HG03354 (cell line): ENCODE results near the gene ZNF76.

Source experiments
- ATAC-seq: cut with Tn5 transposase; IDR thresholded peaks from one replicate; pipeline ENCODE4 v1.9.1; 2021; ENCODE audit warnings: mild to moderate bottlenecking; ENCODE audit not compliant: unreplicated experiment, poor library complexity, severe bottlenecking

Gene ZNF76

DNA sequence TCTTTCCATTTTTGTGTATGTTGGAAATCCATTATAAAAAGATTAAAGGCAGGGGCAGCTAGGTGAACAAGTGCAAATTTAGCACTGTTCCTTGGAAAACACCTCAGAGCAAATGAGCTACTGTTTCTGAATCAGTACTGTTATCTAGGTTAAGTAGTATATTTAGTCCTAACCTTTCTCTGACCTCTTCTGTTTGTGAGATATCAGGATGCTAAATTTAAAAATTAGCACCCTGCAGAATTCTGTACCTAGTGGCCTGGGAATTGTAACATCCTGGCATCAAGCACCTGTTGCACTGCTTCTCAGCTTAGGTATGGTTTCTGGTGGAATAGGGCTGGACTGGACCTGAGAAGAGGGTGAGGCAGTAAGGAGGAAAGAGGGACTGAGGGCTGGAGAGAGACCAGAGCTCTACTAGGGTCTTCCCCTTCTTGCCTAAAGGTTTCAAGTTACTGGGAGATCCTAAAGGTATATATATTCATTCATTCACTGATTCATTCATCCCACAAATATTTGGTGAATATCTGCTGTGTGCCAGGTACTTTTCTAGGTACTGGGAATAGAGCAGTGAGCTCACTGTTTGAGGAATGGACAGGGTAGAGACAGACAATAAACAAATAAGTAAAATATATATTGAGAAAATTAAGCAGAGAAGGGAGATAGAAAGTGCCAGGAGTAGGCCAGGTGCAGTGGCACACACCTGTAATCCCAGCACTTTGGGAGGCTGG, 5.2 kb downstream of the ZNF76 start:
- no peak for ATAC-seq

- ATAC-seq = no peak
Observed at GRCh38 chr6:35265523-35265922, 6.0 kb downstream of the ZNF76 start.

DNA sequence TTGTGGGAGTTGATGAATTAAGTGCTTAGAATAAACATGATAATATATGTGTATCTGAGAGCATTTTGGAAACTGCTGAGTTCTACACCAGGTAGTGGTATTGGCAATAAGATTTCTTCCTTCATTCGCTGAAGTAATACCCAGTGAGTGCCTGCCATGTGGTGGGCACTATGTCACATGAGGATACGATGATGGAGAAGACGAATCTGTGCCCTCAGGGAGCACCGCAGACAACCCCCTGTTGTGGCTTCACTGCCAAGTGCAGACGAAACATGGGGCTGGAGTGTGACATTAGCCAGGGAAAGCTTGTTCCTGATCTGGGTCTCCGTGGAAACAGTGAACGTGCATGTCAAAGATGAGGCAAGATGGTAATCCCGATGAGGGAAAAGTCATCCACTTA, 7.9 kb downstream of the ZNF76 start:
- no peak for ATAC-seq

GRCh38 chr6:35267897-35268296, 8.4 kb downstream of the ZNF76 start:
- ATAC-seq = no peak

- ATAC-seq = no peak
Observed at GRCh38 chr6:35272005-35272404, 12.5 kb downstream of the ZNF76 start.

- no peak for ATAC-seq
Observed at GRCh38 chr6:35273822-35274559, 14.5 kb downstream of the ZNF76 start.

DNA sequence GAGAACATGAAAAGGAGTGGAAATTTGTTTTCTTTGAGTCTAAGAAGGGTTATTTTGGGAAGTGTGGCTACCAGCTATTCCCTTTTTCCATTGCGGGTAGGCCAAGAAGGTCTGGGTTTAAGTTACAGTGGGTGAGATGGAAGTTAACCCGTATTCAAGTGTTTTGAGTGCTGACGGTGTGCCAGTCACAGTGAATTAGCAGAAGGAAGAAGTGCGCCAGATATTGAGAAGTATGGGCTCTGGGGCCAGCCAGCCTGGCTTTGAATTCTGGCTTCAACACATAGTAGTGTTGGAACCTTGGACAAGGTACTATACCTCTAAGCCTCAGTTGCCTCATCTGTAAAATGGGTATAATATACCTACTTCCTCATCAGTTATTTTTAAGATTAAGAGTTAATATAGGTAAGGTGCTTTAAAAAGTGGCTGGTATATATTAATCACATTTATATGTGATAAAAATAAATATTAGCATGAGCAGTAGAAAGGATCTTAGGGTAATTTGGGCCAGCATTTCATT, 16.3 kb downstream of the ZNF76 start:
- ATAC-seq = no peak

- no peak for ATAC-seq
Observed at GRCh38 chr6:35278708-35279107, 19.2 kb downstream of the ZNF76 start.

DNA sequence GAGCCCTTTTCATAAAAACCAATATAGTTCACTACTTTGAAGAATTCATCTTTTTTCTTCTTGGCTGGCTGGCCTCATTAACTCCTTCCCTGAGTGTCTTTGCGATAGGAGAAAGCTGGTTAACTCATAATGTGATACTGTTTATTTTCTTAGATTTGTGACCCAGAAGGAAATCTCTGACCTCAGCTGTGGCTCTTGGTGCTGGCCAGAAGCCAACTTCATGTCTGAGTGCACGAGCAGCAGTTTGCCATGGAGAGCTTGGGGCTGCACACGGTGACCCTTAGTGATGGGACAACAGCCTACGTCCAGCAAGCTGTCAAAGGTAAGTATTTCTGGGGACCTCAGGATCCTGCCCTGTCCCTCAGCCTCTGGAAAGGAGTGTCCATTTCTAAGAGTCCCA, 21.4 kb downstream of the ZNF76 start:
- no peak for ATAC-seq

DNA sequence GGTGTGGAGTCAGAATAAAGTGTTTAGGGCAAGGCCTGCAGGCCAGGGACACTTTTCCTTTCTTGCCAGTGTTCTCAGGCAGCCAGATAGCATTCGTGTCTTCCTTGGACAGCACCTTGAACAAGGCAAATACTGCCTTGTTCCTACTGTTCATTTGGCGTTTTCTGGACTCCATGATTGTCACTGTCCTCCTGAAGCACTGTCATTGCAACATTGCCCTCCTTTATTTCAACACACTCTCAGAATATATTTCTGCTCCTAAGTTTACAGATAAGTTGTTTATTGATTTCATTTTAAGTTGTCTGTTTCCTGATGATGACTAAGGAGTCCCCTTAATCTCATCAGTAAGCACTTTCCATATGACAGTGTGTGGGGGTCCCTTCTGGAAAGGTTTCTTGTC, 22.9 kb downstream of the ZNF76 start:
- no peak for ATAC-seq

DNA sequence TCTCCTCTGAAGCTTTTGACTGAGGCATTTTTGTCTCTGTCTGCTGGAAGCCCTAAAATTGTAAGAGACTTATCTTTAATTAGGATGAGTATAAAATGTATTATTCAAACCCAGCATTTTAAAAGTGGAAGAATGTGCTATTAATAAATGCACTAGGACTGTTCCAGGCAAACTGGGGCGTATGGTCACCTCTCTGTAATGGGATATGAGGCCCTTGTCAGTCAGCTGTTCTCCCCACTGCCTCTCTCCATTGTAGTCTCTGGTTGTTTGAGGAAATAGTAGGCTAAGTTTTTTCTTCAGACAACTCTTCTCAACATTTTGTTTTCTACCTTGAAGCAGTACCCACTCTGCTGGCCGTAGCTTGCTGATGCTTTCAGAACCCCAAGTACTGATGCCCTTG, 23.8 kb downstream of the ZNF76 start:
- ATAC-seq = no peak

DNA sequence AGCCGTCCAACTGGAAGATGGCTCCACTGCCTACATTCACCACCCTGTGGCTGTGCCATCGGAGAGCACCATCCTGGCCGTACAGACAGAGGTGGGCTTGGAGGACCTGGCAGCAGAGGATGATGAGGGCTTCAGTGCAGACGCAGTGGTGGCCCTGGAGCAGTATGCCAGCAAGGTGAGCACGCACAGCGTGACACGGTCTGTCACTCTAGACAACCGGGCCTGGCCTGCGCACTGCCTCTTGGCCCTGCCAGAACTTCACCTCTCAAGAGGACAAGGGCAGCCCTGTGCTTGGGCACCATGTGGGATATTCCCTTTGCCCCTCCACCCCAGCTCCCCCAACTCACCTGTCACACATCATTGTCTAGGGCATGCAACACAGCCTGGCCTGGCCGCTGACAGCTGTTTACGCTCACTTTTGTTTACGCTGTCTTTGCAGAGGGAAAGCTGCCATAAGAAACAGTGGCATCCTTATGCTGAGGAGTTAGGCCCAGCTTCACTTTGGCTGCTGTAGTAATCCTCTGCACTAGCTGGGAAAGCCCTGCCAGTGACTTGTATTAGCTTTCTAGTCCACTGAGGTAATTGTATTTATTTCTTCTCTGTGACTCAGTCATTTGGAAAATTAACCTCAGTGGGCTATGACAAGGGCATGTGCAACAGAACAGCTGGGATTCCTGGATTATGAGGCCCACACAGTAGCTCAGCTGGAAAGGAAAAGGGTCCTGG, 28.3 kb downstream of the ZNF76 start:
- no peak for ATAC-seq

DNA sequence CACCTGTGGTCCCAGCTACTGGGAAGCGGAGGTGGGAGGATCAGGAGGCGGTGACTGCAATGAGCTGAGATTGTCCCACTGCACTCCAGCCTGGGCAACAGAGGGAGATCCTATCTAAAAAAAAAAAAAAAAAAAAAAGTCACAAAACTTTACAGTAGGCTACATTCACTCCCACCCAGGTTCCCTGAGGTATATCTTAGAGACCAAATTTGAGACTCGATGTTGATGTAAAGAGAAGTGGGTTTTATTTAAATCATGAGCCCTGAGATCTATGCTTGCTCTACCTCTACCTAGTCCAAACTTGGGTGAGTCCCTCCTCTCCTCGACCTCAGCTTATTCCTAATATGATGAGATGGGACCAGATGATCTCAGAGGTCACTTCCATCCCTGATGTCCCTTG, 29.3 kb downstream of the ZNF76 start:
- ATAC-seq = no peak

GRCh38 chr6:35291491-35291890, 32.0 kb downstream of the ZNF76 start:
- no peak for ATAC-seq

DNA sequence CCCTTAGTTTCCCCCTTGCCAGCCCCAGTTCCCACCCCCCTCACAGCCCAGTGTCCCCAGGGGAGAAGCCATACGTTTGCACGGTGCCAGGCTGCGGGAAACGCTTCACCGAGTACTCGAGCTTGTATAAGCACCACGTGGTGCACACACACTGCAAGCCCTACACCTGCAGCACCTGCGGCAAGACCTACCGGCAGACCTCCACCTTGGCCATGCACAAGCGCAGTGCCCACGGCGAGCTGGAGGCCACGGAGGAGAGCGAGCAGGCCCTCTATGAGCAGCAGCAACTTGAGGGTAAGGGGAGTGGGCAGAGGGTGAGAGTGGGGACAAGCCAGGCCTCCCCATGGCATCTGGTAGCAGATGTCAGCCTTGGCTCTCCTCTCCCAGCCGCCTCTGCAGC, 33.0 kb downstream of the ZNF76 start:
- ATAC-seq = no peak

DNA sequence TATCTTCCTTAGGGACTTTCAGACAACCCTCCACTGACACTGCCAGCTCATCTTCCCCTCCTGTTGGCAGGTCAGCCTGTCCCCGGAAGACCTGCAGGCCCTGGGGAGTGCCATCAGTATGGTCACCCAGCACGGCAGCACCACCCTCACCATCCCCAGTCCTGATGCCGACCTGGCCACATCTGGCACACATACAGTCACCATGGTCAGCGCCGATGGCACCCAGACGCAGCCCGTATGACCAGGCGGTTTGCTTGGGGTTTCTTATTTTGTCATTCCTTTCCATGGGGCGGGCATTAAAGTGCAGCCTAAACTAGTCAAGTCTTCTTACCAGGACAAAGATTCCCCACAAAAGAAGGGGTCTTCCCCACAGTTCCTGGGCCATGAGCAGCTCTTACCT, 34.1 kb downstream of the ZNF76 start:
- no peak for ATAC-seq

DNA sequence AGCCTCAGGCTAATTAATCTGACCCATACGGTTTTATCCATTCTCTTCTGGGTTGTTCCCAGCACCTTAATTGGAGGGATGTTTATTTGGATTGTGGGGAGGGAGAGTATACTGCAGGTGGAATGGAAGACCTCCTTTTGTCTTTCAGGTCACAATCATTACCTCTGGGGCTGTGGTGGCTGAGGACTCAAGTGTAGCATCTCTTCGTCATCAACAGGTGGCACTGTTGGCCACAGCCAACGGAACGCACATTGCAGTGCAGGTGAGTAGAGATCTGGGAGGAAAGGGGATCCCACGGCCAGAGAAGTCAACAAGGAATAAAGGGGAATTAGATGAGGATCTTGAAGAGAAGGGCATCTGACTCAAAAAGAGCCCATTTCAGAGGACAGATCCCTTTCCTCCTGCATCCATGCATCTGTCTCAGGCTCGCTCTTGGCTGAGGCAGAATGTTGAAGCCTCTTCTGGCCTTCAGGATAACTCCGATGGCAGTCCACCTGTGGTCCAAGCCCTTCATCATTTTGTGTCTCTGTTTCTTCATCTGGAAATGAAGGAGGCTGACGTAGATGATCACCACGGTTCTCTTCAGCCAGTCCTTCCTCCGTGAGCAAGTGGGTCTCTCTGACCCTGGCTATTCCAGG, 34.9 kb downstream of the ZNF76 start:
- ATAC-seq = no peak

- ATAC-seq = no peak
Observed at GRCh38 chr6:35295036-35295435, 35.5 kb downstream of the ZNF76 start.

GRCh38 chr6:35295521-35296315, 36.2 kb downstream of the ZNF76 start:
- no peak for ATAC-seq
